Measurements from ENCODE around the gene BBIP1.

The BBIP1 gene, protein sequence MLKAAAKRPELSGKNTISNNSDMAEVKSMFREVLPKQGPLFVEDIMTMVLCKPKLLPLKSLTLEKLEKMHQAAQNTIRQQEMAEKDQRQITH

DNA sequence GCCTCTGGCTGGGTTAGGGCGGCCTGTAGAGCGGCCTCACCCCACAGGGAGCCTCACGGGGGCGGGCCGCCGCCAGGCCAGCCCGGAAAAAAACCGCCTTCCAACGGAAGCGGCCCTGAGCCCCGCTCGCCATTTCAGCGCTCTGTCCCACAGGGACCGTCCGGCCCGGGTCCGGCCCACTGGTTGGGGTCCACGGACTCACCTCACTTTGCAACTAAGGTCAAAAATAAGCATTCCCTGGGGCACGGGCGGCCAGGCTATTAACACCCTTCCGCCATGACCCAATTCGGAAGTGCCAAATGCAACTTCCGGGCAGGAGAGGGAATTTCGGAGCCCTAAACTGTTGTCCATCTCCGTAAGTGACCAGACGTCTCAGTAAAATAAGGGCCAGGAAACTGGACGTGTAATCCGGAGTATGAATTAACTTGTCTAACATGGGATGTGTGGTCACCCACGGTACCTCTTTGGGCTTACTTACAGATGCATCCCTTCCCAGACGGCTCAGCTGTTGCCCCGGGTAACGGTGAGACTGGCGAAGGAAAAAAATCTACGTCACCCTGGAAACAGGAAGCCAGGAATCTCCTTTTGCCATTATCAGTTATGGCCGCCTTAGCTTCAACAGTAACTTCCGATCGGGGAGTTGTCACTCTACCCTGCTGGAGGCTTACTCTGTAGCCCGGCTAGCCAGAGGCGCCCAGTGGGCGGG lies at the start of gene BBIP1:
Gene BBIP1 (minus strand): TSS at position 538 of the 706 bp plus-strand sequence. CDS start 1,023 bp downstream, outside the sequence.
- DNase-seq, result peak; percentile 96 to 97

DNA sequence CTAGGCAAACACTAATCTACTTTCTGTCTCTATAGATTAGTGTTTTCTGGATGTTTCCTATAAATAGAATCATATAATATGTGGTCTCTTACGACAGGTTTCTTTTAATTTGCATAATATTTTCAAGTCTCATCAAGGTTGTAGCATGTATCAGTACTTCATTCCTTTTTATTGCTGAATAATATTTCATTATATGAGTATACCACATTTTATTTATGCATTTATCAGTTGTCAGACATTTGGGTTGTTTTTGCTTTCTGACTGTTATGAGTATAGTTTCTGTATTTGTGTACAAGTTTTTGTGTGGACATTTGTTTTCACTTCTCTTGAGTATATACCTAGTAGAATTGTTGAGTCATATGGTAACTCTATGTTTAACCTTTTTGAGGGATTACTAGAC lies 48.7 kb upstream of the BBIP1 start:
- no peak for DNase-seq

DNA sequence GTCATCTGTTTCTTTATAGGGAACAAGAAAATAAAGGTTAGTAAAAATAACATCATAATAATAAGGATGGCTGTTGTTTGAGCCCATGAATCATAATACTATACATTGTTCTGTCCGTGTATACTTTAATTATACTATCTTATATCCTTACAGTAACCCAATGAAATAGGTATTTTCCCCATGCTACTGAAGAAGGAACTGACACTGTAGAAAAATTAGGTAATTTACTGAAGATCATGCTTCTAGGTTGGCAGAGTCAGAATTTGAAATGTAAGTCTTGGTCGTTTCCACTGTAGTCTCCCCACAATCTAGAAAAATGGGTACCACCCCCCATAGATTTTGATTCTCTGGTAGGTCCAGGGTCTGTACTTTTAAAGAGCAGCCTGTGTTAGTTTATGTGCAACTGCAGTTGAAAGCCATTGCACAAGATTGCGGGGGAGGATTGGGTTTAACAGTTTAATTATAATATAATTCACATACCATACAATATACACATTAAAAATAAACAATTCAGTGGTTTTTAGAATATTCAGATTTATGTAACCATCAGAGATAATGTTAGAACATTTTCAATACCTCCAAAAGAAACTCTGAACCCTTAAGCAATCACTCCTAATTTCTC lies 48.1 kb upstream of the BBIP1 start:
- DNase-seq, result no peak

DNA sequence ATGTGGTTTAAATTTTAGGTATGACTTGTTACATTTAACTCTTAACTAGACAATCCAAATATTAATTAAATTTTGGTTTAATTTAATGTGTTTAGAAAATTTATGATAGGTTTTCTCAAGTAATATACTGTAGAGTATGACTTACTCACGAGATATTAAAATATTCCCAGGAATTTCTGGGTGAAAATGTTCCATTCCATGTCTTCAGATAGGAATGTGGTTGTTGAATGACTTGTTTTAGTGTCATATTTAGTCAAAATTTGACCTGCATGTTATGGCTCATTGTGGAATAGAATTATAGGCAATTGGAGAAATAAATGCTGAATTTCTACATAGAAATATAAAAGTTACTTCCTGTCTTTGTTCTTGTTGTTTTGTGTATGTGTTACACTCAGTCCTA lies 47.2 kb upstream of the BBIP1 start:
- no peak for DNase-seq

DNA sequence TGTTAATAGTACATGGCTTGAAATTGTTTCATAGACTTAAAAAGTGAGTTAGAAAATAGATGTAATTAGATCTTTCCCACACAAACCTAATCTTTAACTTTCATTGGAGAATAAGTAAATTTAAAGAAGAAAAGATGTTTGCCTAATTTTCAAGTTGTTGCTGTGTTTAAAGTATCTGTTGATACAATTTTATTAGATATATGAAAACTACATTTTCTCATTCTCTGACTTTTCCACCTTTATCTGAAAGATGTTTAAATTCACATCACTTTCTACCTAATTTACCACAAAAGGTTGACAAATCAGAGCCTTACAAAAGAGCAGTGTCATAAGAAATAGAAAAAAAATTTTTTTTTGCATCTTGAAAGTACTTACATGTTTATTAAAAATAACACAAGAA lies 46.2 kb upstream of the BBIP1 start:
- DNase-seq, result no peak

DNA sequence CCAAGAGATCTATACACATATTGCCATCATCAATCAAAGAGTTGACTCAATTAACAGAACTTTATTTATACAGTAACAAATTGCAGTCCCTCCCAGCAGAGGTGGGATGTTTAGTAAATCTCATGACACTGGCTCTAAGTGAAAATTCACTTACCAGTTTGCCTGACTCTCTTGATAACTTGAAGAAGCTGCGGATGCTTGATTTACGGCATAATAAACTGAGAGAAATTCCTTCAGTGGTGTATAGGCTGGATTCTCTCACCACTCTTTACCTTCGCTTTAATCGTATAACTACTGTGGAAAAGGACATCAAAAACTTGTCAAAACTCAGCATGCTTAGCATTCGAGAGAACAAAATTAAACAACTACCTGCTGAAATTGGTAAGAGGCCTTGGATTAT lies 45.7 kb upstream of the BBIP1 start:
- no peak for DNase-seq

DNA sequence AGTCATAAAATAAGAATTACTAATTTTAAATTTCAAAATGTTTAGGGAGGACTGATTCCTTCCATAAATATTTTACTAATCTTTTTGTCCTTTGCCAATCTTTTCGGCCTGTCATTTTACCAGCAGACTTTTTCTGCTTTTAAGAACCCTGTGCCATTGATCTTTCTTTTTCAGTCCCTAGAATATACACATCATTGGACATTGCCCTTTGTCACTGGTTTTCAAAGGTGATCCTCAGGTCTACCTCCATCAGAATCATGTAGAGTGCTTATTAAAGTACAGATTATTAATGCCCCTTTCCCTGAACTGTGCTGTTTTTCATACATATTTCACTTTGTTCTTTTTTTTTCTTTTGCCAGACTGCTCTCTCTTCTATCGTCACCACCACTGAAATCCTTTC lies 44.2 kb upstream of the BBIP1 start:
- DNase-seq, result no peak

DNA sequence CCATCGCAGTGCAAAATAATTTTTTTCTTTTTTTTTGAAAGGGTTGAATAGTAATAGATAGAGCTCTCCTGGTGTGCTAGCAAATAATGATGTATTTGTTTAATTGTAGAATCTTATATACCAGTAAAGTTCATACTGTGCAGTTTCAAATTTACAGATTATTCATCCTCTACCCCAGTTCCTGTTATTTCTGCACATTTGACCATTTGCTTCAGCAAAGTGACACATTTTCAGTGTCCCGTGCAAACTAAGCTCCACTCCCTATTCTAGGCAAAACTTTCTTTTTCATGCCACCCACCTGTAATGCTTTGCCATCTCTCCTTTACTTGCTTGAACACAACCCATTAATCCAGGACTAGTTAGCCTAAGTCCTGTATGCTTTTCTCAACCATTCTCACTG lies 43.5 kb upstream of the BBIP1 start:
- DNase-seq, result no peak

DNA sequence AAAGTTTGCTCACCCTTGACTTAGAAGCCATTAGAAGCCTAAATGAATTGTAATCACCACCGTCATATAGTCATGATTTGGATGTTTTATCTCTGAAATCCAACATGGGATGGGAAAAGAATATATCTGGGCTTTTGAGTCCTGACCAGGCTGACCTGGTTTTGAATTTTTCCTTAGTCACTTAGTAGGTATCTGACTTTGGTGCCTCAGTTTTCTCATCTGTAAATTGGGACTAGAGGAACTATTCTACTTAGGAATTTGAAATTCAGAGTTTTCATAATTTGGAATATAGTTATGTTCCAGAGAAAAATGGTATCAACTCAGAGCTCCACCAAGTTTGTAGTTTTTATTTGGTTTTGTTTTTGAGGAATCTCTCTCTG lies 41.3 kb upstream of the BBIP1 start:
- no peak for DNase-seq

DNA sequence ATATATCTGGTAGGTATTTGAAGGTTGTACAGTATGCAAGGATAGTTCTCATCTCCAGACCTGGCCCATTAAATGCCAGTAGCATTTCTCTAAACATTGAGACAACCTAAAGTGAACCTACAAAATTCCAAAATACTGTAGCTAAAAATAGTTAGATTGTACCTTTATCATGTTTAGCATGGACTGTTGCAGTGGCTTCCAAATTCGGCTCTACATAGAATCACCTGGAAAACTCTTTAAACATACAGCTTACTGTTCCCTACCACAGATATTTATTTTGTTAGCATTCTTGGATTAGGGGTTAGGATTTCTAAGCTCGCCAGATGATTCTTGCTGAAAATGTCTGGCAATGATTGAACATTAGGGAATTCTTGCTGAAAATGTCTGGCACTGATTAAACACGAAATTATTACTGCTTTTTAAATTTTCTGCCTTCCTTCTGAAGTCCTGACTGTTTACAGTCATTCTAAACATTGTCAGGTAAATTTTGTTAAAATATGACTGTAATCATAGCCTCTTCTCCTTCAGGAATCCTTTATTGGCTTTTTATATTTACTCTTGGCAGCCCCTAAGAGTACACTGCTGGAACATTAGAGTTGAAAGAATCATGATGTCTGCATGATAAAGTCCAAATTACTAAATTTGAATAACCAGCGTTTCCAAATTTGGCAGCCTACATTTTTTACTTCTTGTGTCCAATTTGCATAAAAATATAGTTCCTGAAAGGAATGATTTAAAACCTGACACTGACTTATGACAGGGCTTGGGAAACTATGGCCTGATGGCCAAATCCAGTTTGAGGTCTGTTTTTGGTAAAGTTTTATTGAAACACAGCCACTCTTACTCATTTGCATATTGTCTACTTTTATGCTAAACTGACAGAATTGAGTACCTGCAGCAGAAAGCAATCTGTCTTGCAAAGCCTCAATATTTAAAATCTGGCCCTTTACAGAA lies 40.7 kb upstream of the BBIP1 start:
- DNase-seq, result no peak

DNA sequence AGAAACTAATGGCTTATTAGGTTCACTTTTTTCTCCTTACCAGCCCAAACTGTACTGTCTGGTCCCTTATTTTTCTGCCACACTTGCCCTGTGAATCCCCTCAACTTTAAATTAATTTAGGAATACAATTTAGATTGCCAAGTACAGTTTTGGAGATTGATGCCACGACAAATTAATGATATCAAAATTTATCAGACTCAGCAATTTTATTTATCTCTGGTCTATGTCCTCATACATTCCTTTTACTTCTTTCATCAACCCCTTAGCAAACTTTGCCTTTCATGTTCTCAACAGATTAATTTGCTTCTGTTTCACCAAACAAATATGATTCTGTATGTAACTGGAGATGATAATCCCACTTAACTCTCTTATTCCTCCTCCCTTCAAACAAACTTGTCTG lies 38.6 kb upstream of the BBIP1 start:
- no peak for DNase-seq

DNA sequence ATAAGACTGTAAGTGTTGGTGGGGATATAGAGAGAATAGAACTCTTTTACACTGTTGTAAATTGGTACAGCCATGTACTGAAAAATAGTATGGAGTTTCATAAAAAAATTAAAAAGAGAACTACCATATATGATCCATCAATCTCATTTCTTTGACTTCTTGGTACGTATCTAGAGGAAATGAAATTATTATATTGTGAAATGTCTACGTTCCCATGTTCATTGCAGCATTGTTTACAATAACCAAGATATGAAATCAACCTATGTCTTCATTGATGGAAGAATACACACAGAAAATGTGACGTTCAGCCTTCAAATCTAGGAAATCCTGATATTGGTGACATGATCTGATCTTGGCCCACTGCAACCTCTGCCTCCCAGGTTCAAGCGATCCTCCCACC lies 32.4 kb upstream of the BBIP1 start:
- no peak for DNase-seq

DNA sequence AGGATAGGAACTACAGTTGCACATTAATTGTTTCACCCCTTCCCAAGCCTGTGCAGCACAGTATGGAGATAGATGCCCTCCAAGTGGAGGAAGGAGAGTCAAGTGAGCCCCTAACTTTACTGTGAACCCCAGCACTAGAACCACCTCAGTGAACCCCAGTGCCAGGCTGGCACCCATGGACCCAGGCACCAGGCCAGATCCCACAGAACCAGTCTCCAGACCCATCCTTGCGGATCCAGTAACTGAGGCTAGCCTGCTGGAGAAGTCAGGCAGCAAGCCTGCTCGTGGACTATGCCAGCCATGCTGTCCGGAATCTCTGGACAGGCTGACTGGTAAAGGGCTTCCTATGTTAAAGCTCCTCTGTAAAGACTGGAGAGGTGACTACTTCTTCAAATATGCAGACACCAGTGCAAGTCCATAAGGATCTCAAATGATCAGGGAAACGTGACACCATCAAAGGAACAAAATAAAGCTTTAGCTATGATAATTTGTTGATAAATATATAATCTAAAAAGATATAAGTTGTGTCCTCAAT lies 28.1 kb upstream of the BBIP1 start:
- no peak for DNase-seq

DNA sequence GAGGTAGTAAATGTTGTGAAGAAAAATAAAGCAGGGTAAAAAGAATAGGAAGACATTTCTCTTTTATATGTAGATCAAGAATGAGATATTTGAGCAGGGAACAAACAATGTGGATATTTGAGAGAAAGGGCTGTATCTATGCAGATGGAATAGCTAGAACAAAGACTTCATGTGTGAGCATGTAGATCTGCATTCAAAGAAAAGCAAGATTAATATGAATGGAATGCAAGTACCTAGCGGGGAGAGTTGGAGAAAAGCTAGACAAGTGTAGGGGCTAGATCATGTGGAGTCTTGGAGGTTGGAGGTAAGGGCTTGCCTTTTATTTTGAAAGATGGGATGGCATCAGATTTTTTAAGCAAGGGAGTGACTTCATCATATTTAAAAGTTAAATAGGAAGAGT lies 27.5 kb upstream of the BBIP1 start:
- DNase-seq, result no peak

DNA sequence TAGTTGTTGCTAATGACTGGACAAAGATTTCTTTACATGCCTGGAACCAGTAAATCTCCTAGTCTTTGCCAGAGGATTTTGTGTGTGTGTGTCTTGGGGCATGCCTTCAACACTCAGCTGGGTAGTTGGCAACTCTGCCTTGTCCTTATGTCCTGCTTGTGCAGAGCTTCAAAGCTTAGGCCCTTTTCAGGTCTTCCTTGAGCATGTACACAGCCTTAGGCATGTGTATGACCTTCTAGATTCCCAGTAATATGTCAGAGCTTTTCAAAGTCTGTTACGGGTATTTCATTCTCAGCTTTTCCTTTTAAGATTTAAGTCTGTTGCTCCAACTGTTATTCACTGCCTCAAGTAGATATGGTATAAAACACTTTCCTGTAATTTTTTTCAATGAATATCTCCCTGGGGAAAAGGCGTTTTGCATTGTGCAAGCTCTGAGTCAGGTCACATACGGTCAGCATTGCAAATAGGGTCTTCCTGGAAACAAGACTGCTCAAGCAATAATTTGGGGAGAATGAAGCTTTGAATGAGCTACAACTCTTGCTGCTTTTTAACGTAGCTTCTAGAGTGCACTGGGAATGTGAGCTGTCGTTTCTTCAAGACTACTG lies 25.9 kb upstream of the BBIP1 start:
- DNase-seq, result no peak

DNA sequence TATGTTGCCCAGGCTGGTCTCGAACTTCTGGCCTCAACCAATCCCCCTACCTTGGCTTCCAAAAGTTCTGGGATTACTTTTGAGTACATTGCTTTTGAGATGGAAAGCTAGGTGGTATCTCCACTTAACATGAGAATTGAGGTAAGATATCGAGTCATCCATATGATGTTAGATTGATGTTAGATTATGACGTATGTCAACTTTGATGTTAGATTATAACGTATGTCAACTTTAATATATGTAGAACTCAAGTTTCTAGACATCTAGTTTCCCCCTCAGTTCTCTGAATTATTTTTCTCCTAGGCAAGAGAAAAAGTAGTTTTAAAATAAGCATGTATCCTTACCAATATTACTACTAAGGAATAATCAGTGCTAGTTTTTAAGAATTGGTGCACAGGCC lies 20.4 kb upstream of the BBIP1 start:
- no peak for DNase-seq

DNA sequence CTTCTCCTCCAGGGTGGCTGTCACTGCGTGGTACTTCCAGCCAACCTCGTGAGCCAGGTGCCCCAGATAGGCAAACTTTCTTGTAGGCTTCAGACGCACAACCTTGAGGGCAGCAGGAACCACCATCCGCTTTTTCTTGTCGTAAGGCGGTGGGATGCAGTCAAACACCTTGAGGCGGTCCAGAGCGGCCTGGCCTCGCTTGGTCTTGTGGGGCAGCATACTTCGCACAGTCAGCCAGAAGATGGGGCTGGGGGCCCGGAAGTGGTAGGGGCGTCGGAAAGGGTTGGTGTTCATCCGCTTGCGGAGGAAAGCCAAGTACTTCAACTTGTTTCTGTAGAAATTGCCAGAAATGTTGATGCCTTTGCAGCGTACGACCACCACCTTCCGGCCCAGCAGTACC lies 17.8 kb upstream of the BBIP1 start:
- no peak for DNase-seq

DNA sequence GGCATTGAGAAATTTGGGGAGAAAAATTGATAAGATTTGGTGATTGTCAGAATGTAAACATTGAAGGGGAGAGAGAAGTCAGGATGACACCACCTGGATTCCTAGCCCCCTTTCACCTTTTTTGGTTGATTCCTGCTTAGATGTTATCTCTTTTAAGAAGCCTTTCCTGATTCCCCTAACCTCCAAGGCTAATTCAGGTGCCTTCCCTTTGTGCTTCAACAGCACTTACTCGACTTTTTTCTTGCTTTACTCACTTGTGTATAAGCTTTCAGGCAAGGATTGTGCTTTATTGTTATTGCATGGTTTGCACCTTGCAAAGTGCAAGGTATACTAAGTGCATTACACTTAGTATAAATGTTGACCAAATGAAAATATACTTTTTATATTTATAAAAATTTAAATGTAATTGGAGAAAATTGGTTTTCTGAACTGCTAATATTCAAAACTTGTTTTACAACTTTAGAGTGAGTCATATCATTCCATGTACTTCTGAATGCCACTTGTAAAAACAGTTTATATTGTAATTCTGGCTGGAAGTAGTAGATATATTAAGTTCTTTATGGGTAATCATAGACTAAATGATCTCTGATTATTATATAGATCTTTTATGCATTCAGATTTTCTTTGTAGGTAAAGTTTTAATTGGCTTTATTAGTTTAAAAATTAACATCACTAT lies 13.7 kb upstream of the BBIP1 start:
- no peak for DNase-seq

DNA sequence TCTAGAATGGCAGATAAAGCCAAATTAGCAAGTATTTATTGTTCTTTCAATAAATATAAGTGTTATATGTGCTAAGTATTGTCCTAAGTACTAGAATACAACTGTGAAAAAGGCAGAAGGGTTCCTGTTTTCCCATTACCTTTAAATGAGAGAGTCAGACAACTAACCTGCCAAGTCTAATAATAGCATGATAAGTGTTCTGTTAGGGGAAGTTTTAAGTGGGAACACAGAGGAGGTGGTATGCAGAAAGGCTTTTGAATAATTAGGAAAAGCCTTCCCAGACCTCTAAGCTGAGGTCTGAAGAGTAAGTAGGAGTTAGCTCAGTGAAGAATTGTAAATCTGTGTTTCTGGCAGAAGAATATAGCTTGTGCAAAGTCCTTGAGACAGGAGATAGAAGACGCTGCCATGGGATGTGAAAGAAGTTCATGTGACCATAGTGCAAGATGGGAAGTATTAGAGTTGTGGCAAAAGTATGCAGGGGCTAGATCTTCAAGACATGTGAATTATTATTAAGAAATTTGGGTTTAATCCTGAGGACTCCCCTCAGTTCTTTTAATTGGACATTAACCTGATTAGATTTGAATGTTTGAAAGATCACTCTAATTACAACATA lies 12.9 kb upstream of the BBIP1 start:
- no peak for DNase-seq

DNA sequence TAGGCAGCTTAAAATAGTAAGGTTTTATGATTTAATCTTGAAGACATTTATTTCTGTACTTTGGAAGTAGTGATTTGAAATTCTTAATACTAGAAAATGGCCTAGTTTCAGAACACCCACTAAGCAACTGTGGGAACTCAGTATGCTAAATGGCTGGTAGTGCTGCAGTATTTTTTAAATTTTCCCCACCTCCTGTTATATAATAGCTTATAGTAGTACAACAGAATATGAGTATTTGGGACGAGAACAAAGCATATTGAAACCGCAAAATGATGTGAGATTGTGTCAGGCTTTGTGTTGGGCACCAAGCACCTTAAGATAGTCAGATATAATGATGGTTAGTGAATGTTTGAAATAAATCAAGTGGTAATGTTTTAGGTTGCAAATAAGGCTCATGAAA lies 8.5 kb upstream of the BBIP1 start:
- no peak for DNase-seq

DNA sequence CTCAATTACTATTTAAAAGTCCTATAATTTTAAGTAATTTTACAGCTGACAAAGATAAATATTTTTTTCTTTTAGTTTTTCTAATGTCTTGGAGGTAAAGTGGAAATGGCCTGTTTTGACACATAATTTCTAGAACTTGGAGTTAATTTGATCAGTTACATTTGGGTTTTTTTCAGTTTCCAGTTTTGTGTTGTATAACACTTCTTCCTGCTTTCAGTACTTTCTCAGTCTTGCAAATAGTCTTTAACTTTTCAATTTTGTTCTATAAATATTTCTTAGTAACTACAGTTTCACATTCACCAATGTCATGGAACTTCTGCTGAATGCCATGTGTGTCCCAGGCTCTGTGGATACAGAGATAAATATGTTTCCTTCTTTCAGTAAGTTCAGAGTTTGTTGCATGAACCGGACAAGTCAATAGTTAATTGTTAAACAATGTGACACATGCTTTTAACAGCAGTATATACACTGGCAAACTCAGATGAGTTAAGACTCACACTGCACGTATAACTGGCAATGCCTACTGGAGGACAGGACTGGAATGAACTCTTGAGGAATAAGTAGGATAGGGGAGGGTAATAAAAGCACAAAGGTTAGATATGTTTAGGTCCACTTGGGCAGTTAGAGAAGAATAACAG lies 5.0 kb upstream of the BBIP1 start:
- DNase-seq, result no peak

All from NCI-H1930 (cell line).